Effector memory CD4-positive, alpha-beta T cell (primary cell): ENCODE results near the gene WDR33.

Source experiments
- DNase-seq, 3 donors: peaks; one replicate each; pipeline ENCODE4 v3.0.0-alpha.2; 2020
- H3K27ac ChIP-seq: 2 replicates; pipeline ENCODE4 v1.7.0; 2013; ENCODE audit warnings: mild to moderate bottlenecking, low read length, moderate library complexity; ENCODE audit not compliant: insufficient read depth, poor library complexity, severe bottlenecking
- H3K27me3 ChIP-seq: replicated peaks from 2 replicates; pipeline ENCODE4 v1.7.0; 2013; ENCODE audit warnings: mild to moderate bottlenecking, low read length; ENCODE audit not compliant: insufficient read depth, control insufficient read depth, poor library complexity, severe bottlenecking
- H3K36me3 ChIP-seq: 2 replicates; pipeline ENCODE4 v1.7.0; 2013; ENCODE audit warnings: mild to moderate bottlenecking, low read length, moderate library complexity; ENCODE audit not compliant: control insufficient read depth, insufficient read depth
- H3K4me1 ChIP-seq: 2 replicates; pipeline ENCODE4 v1.7.0; 2013; ENCODE audit warnings: low read length, mild to moderate bottlenecking; ENCODE audit not compliant: control insufficient read depth, insufficient read depth, poor library complexity, severe bottlenecking
- H3K4me3 ChIP-seq: 2 replicates; pipeline ENCODE4 v1.7.0; 2013; ENCODE audit warnings: low read length, low read depth, mild to moderate bottlenecking; ENCODE audit not compliant: insufficient read depth, poor library complexity, severe bottlenecking
- H3K9me3 ChIP-seq: 2 replicates; pipeline ENCODE4 v1.7.0; 2013; ENCODE audit warnings: mild to moderate bottlenecking, low read length, moderate library complexity; ENCODE audit not compliant: control insufficient read depth

The WDR33 gene

GRCh38 chr2:127664895-127665225 is 146.1 kb downstream of the WDR33 start:
- no peak for DNase-seq
- no peaks in the 10 kb centered on the region for H3K9me3 ChIP-seq
- no peaks in the 10 kb centered on the region for H3K4me1 ChIP-seq
- H3K27me3 ChIP-seq: peaks cover 24% of the 10 kb centered on the region
- H3K36me3 ChIP-seq: no peaks in the 10 kb centered on the region
- no peak overlapping the region for H3K27ac ChIP-seq
- H3K4me3 ChIP-seq: no peak overlapping the region

- H3K4me3 ChIP-seq: no peak overlapping the region
- DNase-seq: no peak
Observed at GRCh38 chr2:127664065-127664894, 146.7 kb downstream of the WDR33 start.

GRCh38 chr2:127663566-127664064 is 147.4 kb downstream of the WDR33 start:
- no peak overlapping the region for H3K27ac ChIP-seq
- H3K27me3 ChIP-seq: peaks cover 24% of the 10 kb centered on the region
- no peak for DNase-seq
- H3K9me3 ChIP-seq: no peaks in the 10 kb centered on the region
- H3K36me3 ChIP-seq: no peaks in the 10 kb centered on the region
- H3K4me3 ChIP-seq: no peak overlapping the region
- no peaks in the 10 kb centered on the region for H3K4me1 ChIP-seq

More at GRCh38 chr2:127664065-127664894, 146.7 kb downstream of the WDR33 start:
- Histone ChIP-seq H3K36me3 (no peaks in the 10 kb centered on the region), H3K27ac (no peak overlapping the region), H3K27me3 (peaks cover 24% of the 10 kb centered on the region), H3K9me3 (no peaks in the 10 kb centered on the region), H3K4me1 (no peaks in the 10 kb centered on the region)

GRCh38 chr2:127662937-127663565 is 147.9 kb downstream of the WDR33 start:
- Histone ChIP-seq H3K4me1 (no peaks in the 10 kb centered on the region), H3K27ac (no peak overlapping the region), H3K27me3 (peaks cover 24% of the 10 kb centered on the region), H3K4me3 (no peak overlapping the region), H3K9me3 (no peaks in the 10 kb centered on the region), H3K36me3 (no peaks in the 10 kb centered on the region)
- no peak for DNase-seq

- Histone ChIP-seq H3K27me3 (peaks cover 24% of the 10 kb centered on the region), H3K27ac (no peak overlapping the region)
- DNase-seq: no peak
Observed at GRCh38 chr2:127661949-127662510, 148.9 kb downstream of the WDR33 start.

GRCh38 chr2:127661072-127661649 is 149.8 kb downstream of the WDR33 start:
- no peak overlapping the region for H3K27ac ChIP-seq
- H3K4me1 ChIP-seq: no peaks in the 10 kb centered on the region
- no peak for DNase-seq
- H3K27me3 ChIP-seq: peaks cover 24% of the 10 kb centered on the region
- no peak overlapping the region for H3K4me3 ChIP-seq
- no peaks in the 10 kb centered on the region for H3K36me3 ChIP-seq
- H3K9me3 ChIP-seq: no peaks in the 10 kb centered on the region

More at GRCh38 chr2:127661949-127662510, 148.9 kb downstream of the WDR33 start:
- no peaks in the 10 kb centered on the region for H3K36me3 ChIP-seq
- H3K4me3 ChIP-seq: no peak overlapping the region
- no peaks in the 10 kb centered on the region for H3K4me1 ChIP-seq
- H3K9me3 ChIP-seq: no peaks in the 10 kb centered on the region

- H3K36me3 ChIP-seq: no peaks in the 10 kb centered on the region
- H3K4me1 ChIP-seq: no peaks in the 10 kb centered on the region
- peaks cover 20% of the 10 kb centered on the region for H3K27me3 ChIP-seq
- no peak for DNase-seq
- no peak overlapping the region for H3K27ac ChIP-seq
- H3K9me3 ChIP-seq: no peaks in the 10 kb centered on the region
- H3K4me3 ChIP-seq: no peak overlapping the region
Observed at GRCh38 chr2:127660291-127660578, 150.7 kb downstream of the WDR33 start.

- H3K27me3 ChIP-seq: peaks cover 14% of the 10 kb centered on the region
- DNase-seq: no peak
- H3K4me1 ChIP-seq: no peaks in the 10 kb centered on the region
- no peak overlapping the region for H3K4me3 ChIP-seq
- H3K9me3 ChIP-seq: no peaks in the 10 kb centered on the region
- H3K36me3 ChIP-seq: no peaks in the 10 kb centered on the region
- H3K27ac ChIP-seq: no peak overlapping the region
Observed at GRCh38 chr2:127659408-127660290, 151.3 kb downstream of the WDR33 start.

GRCh38 chr2:127658641-127659407 is 152.1 kb downstream of the WDR33 start:
- no peaks in the 10 kb centered on the region for H3K36me3 ChIP-seq
- H3K4me1 ChIP-seq: no peaks in the 10 kb centered on the region
- H3K4me3 ChIP-seq: no peak overlapping the region
- H3K27me3 ChIP-seq: peaks cover 6% of the 10 kb centered on the region
- DNase-seq: no peak
- no peak overlapping the region for H3K27ac ChIP-seq
- no peaks in the 10 kb centered on the region for H3K9me3 ChIP-seq
